ENCODE data around the gene HNRNPU. TPM values are rescaled to one million over a fixed set of nuclear protein-coding genes. Genes with fewer than 3 reads are reported as not detected.

Gene HNRNPU
- polyA plus RNA-seq, 1 of the 3 experiments (the other 2 are of a cell fraction), result 164 TPM

DNA sequence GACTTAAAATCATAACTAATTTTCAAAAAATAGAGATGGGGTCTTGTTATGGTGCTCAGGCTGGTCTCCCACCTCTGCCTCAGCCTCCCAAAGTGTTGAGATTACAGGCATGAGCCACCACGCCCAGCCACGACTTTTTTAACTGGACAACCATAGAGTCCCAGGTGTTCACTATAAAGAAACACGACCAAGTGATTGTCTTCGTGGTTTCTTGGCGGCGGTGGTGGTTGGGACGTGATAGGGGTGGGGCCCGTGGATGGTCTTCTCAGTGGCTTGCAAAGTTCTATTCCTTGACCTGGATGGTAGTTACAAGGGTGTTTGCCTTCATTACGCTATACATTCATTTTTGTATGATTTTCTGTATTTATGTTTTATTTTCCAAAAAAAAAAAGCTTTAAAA, 63.5 kb downstream of the HNRNPU start:
- Histone ChIP-seq H3K27me3 (ENCODE audit: insufficient read depth) (no peaks in the 10 kb centered on the region), H2AFZ (ENCODE audit: low read depth) (0 out of 2 replicates have a peak overlapping the region, but pooled peaks have one; percentile 2), H3K79me2 (ENCODE audit: insufficient read depth) (no peaks in the 10 kb centered on the region), H3K9ac (no peak overlapping the region), H3F3A (replicated peaks; ENCODE audit: insufficient read depth) (no peaks in the 10 kb centered on the region), H3K4me3 (ENCODE audit: low read depth in 2 of 2, low read length in 1 of 2) (no peak overlapping the region), H3K4me2 (no peak overlapping the region), H3K27ac (ENCODE audit: low read depth in 2 of 2, low read length in 1 of 2) (no peak overlapping the region), H3K9me2 (no peaks in the 10 kb centered on the region), H3K4me1 (ENCODE audit: control insufficient read depth in 1 of 2, insufficient read depth in 2 of 2, low read depth in 1 of 2, low read length in 1 of 2) (no peaks in the 10 kb centered on the region), H4K20me1 (ENCODE audit: insufficient read depth) (no peaks in the 10 kb centered on the region), H3K9me3 (no peaks in the 10 kb centered on the region), H3K36me3 (replicated peaks in 1 of 2; ENCODE audit: control insufficient read depth in 1 of 2, insufficient read depth in 2 of 2, low read length in 1 of 2) (no peaks in the 10 kb centered on the region)
- no peak for TF ChIP-seq USF2 (IDR thresholded peaks at IDR 0.05; ENCODE audit: borderline replicate concordance, low read depth, low read length)
- no peak for TF ChIP-seq NRF1 (IDR thresholded peaks at IDR 0.05; ENCODE audit: low read depth, low read length)
- no peak for TF ChIP-seq TCF12 (IDR thresholded peaks at IDR 0.05)
- no peak for TF ChIP-seq RFX5 (IDR thresholded peaks at IDR 0.05; ENCODE audit: low read length)
- TF ChIP-seq ZBTB33 (IDR thresholded peaks at IDR 0.05; ENCODE audit: borderline replicate concordance, low read depth), result no peak
- no peak for TF ChIP-seq GABPA (IDR thresholded peaks at IDR 0.05; ENCODE audit: low read depth)
- TF ChIP-seq, protein P1, sequence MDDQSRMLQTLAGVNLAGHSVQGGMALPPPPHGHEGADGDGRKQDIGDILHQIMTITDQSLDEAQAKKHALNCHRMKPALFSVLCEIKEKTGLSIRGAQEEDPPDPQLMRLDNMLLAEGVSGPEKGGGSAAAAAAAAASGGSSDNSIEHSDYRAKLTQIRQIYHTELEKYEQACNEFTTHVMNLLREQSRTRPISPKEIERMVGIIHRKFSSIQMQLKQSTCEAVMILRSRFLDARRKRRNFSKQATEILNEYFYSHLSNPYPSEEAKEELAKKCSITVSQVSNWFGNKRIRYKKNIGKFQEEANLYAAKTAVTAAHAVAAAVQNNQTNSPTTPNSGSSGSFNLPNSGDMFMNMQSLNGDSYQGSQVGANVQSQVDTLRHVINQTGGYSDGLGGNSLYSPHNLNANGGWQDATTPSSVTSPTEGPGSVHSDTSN (IDR thresholded peaks at IDR 0.05), result no peak
- TF ChIP-seq TEAD4 (IDR thresholded peaks at IDR 0.05; ENCODE audit: borderline replicate concordance, insufficient read depth), result no peak
- TF ChIP-seq SMC3 (IDR thresholded peaks at IDR 0.05; ENCODE audit: low read depth, low read length), result no peak
- no peak for TF ChIP-seq JUND (IDR thresholded peaks at IDR 0.05)
- no peak for TF ChIP-seq EP300 (IDR thresholded peaks at IDR 0.05; ENCODE audit: borderline replicate concordance in 1 of 2, low read depth in 1 of 2, low read length in 1 of 2)
- TF ChIP-seq, protein P2, sequence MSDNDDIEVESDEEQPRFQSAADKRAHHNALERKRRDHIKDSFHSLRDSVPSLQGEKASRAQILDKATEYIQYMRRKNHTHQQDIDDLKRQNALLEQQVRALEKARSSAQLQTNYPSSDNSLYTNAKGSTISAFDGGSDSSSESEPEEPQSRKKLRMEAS (IDR thresholded peaks at IDR 0.05; ENCODE audit: low read depth), result no peak
- TF ChIP-seq, protein P3, sequence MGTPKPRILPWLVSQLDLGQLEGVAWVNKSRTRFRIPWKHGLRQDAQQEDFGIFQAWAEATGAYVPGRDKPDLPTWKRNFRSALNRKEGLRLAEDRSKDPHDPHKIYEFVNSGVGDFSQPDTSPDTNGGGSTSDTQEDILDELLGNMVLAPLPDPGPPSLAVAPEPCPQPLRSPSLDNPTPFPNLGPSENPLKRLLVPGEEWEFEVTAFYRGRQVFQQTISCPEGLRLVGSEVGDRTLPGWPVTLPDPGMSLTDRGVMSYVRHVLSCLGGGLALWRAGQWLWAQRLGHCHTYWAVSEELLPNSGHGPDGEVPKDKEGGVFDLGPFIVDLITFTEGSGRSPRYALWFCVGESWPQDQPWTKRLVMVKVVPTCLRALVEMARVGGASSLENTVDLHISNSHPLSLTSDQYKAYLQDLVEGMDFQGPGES (IDR thresholded peaks at IDR 0.05; ENCODE audit: low read depth, low read length), result no peak
- TF ChIP-seq, protein P4, sequence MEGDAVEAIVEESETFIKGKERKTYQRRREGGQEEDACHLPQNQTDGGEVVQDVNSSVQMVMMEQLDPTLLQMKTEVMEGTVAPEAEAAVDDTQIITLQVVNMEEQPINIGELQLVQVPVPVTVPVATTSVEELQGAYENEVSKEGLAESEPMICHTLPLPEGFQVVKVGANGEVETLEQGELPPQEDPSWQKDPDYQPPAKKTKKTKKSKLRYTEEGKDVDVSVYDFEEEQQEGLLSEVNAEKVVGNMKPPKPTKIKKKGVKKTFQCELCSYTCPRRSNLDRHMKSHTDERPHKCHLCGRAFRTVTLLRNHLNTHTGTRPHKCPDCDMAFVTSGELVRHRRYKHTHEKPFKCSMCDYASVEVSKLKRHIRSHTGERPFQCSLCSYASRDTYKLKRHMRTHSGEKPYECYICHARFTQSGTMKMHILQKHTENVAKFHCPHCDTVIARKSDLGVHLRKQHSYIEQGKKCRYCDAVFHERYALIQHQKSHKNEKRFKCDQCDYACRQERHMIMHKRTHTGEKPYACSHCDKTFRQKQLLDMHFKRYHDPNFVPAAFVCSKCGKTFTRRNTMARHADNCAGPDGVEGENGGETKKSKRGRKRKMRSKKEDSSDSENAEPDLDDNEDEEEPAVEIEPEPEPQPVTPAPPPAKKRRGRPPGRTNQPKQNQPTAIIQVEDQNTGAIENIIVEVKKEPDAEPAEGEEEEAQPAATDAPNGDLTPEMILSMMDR (IDR thresholded peaks at IDR 0.05), result no peak
- no peak for TF ChIP-seq MEF2A (IDR thresholded peaks at IDR 0.05; ENCODE audit: borderline replicate concordance, low read depth)
- TF ChIP-seq FOXJ3 (CRISPR knock-in tag; IDR thresholded peaks at IDR 0.05), result no peak
- TF ChIP-seq SIN3A (IDR thresholded peaks at IDR 0.05; ENCODE audit: borderline replicate concordance, low read depth, low read length), result no peak
- no peak for TF ChIP-seq GATA2 (CRISPR knock-in tag; IDR thresholded peaks at IDR 0.05)
- TF ChIP-seq, protein P5, sequence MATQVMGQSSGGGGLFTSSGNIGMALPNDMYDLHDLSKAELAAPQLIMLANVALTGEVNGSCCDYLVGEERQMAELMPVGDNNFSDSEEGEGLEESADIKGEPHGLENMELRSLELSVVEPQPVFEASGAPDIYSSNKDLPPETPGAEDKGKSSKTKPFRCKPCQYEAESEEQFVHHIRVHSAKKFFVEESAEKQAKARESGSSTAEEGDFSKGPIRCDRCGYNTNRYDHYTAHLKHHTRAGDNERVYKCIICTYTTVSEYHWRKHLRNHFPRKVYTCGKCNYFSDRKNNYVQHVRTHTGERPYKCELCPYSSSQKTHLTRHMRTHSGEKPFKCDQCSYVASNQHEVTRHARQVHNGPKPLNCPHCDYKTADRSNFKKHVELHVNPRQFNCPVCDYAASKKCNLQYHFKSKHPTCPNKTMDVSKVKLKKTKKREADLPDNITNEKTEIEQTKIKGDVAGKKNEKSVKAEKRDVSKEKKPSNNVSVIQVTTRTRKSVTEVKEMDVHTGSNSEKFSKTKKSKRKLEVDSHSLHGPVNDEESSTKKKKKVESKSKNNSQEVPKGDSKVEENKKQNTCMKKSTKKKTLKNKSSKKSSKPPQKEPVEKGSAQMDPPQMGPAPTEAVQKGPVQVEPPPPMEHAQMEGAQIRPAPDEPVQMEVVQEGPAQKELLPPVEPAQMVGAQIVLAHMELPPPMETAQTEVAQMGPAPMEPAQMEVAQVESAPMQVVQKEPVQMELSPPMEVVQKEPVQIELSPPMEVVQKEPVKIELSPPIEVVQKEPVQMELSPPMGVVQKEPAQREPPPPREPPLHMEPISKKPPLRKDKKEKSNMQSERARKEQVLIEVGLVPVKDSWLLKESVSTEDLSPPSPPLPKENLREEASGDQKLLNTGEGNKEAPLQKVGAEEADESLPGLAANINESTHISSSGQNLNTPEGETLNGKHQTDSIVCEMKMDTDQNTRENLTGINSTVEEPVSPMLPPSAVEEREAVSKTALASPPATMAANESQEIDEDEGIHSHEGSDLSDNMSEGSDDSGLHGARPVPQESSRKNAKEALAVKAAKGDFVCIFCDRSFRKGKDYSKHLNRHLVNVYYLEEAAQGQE (IDR thresholded peaks at IDR 0.05; ENCODE audit: low read depth, low read length), result no peak
- no peak for TF ChIP-seq ELF1 (IDR thresholded peaks at IDR 0.05)
- ChIA-PET POLR2A (no interaction called here), CTCF (interaction anchor here (0.6 to 3.7 kb wide), 11 partner anchors 9 to 242 kb away, joined by 3 to 25 read pairs (median 4); a partner anchor contains a TSS)
- 67% methylated on average over 9 of the region's 9 CpGs for WGBS (ENCODE audit: low lambda C conversion rate)
- no peak for DNase-seq

Data from SK-N-SH (cell line).